HG03521 (cell line): ENCODE results near the gene POLE.

Experiments used
- ATAC-seq: cut with Tn5 transposase; IDR thresholded peaks from one replicate; pipeline ENCODE4 v1.9.1; 2021; ENCODE audit warnings: mild to moderate bottlenecking, moderate library complexity; ENCODE audit not compliant: unreplicated experiment

The POLE gene

GRCh38 chr12:132582582-132583410 is 104.3 kb downstream of the POLE start:
- ATAC-seq, result no peak

GRCh38 chr12:132582058-132582420 is 105.1 kb downstream of the POLE start:
- ATAC-seq, result no peak

- no peak for ATAC-seq
Measured at GRCh38 chr12:132581348-132582057, 105.6 kb downstream of the POLE start.

- no peak for ATAC-seq
Measured at GRCh38 chr12:132580701-132581292, 106.3 kb downstream of the POLE start.

GRCh38 chr12:132579744-132580143 is 107.4 kb downstream of the POLE start:
- no peak for ATAC-seq

GRCh38 chr12:132578826-132579225 is 108.3 kb downstream of the POLE start:
- no peak for ATAC-seq

- no peak for ATAC-seq
Measured at GRCh38 chr12:132578118-132578517, 109.0 kb downstream of the POLE start.

- no peak for ATAC-seq
Measured at GRCh38 chr12:132577191-132577920, 109.8 kb downstream of the POLE start.

GRCh38 chr12:132576701-132577100 is 110.4 kb downstream of the POLE start:
- ATAC-seq, result no peak

- no peak for ATAC-seq
Measured at GRCh38 chr12:132575661-132576060, 111.5 kb downstream of the POLE start.

GRCh38 chr12:132574271-132574996 is 112.7 kb downstream of the POLE start:
- ATAC-seq, result no peak
